ENCODE measurements around the gene IL1RAPL2. TPM values are rescaled to one million over a fixed set of nuclear protein-coding genes. Genes with fewer than 3 reads are reported as not detected.

IL1RAPL2 gene
- total and polyA plus RNA-seq, 2 donors (not counting 1 experiment from before 2014, with no cell fraction given) = not detected

- ATAC-seq (ENCODE audit: low read depth) (no peak), DNase-seq (no peak)
- Histone ChIP-seq H3K79me2 (ENCODE audit: control insufficient read depth, insufficient read depth, low read length) (no peaks in the 10 kb centered on the region), H3K9ac (ENCODE audit: low read length) (no peak overlapping the region), H3K4me1 (ENCODE audit: control insufficient read depth in 2 of 2, insufficient read depth in 2 of 2, low read length in 2 of 2) (no peaks in the 10 kb centered on the region), H3K9me3 (ENCODE audit: control extremely low read depth in 1 of 3, control insufficient read depth in 2 of 3, insufficient read depth in 1 of 3, low read length in 2 of 3) (no peaks in the 10 kb centered on the region), H2AFZ (ENCODE audit: insufficient read depth, low read depth, low read length, poor library complexity, severe bottlenecking) (no peak overlapping the region), H3K27ac (ENCODE audit: low read length in 2 of 2) (no peak overlapping the region), H3K36me3 (replicated peaks in 1 of 2; ENCODE audit: control extremely low read depth in 1 of 2, control insufficient read depth in 1 of 2, extremely low read depth in 1 of 2, insufficient read depth in 2 of 2, low read length in 1 of 2) (no peaks in the 10 kb centered on the region), H3K4me2 (replicated peaks; ENCODE audit: low read depth, low read length, poor library complexity, severe bottlenecking) (no peak overlapping the region), H4K20me1 (ENCODE audit: control insufficient read depth, insufficient read depth, low read length, poor library complexity, severe bottlenecking) (no peaks in the 10 kb centered on the region), H3K27me3 (replicated peaks in 1 of 4; ENCODE audit: control extremely low read depth in 1 of 4, control insufficient read depth in 3 of 4, insufficient read depth in 4 of 4, low read length in 3 of 4) (no peaks in the 10 kb centered on the region), H3K4me3 (ENCODE audit: control extremely low read depth in 1 of 5, extremely low read depth in 1 of 5, insufficient read depth in 1 of 5, low read depth in 2 of 5, low read length in 4 of 5) (no peak overlapping the region)
- no peaks in the 10 kb centered on the region for H3K9me3 Mint-ChIP-seq (ENCODE audit: insufficient read depth)
- WGBS (ENCODE audit: insufficient coverage) = no CpG with 5 or more reads among the region's 1 CpG
- POLR2A ChIA-PET = no interaction called here
- TF ChIP-seq CTCF (IDR thresholded peaks at IDR 0.05) = no peak
- no peak for TF ChIP-seq EZH2 (IDR thresholded peaks at IDR 0.05; ENCODE audit: borderline replicate concordance, insufficient read depth, low read depth, low read length, poor library complexity, severe bottlenecking)
- no peaks in the 10 kb centered on the region for H3K27me3 Mint-ChIP-seq
- no peaks in the 10 kb centered on the region for H3K4me1 Mint-ChIP-seq
- no peak overlapping the region for H3K27ac Mint-ChIP-seq
- CTCF ChIA-PET = no interaction called here
- H3K4me3 Mint-ChIP-seq = no peak overlapping the region
- intact Hi-C loops (cut with micrococcal nuclease) = no loop called here
Measured at GRCh38 chrX:104795804-104796203, 229.8 kb downstream of the IL1RAPL2 start.

- H3K4me3 Mint-ChIP-seq = no peak overlapping the region
- Histone ChIP-seq H3K27ac (ENCODE audit: low read length in 2 of 2) (no peak overlapping the region), H3K4me3 (ENCODE audit: control extremely low read depth in 1 of 5, extremely low read depth in 1 of 5, insufficient read depth in 1 of 5, low read depth in 2 of 5, low read length in 4 of 5) (no peak overlapping the region), H3K4me1 (ENCODE audit: control insufficient read depth in 2 of 2, insufficient read depth in 2 of 2, low read length in 2 of 2) (no peaks in the 10 kb centered on the region), H3K79me2 (ENCODE audit: control insufficient read depth, insufficient read depth, low read length) (no peaks in the 10 kb centered on the region), H4K20me1 (ENCODE audit: control insufficient read depth, insufficient read depth, low read length, poor library complexity, severe bottlenecking) (no peaks in the 10 kb centered on the region), H3K4me2 (replicated peaks; ENCODE audit: low read depth, low read length, poor library complexity, severe bottlenecking) (no peak overlapping the region), H3K9me3 (ENCODE audit: control extremely low read depth in 1 of 3, control insufficient read depth in 2 of 3, insufficient read depth in 1 of 3, low read length in 2 of 3) (no peaks in the 10 kb centered on the region), H3K36me3 (replicated peaks in 1 of 2; ENCODE audit: control extremely low read depth in 1 of 2, control insufficient read depth in 1 of 2, extremely low read depth in 1 of 2, insufficient read depth in 2 of 2, low read length in 1 of 2) (no peaks in the 10 kb centered on the region), H3K27me3 (replicated peaks in 1 of 4; ENCODE audit: control extremely low read depth in 1 of 4, control insufficient read depth in 3 of 4, insufficient read depth in 4 of 4, low read length in 3 of 4) (no peaks in the 10 kb centered on the region), H2AFZ (ENCODE audit: insufficient read depth, low read depth, low read length, poor library complexity, severe bottlenecking) (no peak overlapping the region), H3K9ac (ENCODE audit: low read length) (no peak overlapping the region)
- no peak for ATAC-seq (ENCODE audit: low read depth)
- no peaks in the 10 kb centered on the region for H3K4me1 Mint-ChIP-seq
- TF ChIP-seq CTCF (IDR thresholded peaks at IDR 0.05) = no peak
- TF ChIP-seq EZH2 (IDR thresholded peaks at IDR 0.05; ENCODE audit: borderline replicate concordance, insufficient read depth, low read depth, low read length, poor library complexity, severe bottlenecking) = no peak
- H3K27ac Mint-ChIP-seq = no peak overlapping the region
- CTCF ChIA-PET = no interaction called here
- POLR2A ChIA-PET = no interaction called here
- intact Hi-C loops (cut with micrococcal nuclease) = no loop called here
- H3K27me3 Mint-ChIP-seq = no peaks in the 10 kb centered on the region
- DNase-seq = no peak
- H3K9me3 Mint-ChIP-seq (ENCODE audit: insufficient read depth) = no peaks in the 10 kb centered on the region
- no CpG with 5 or more reads among the region's 1 CpG for WGBS (ENCODE audit: insufficient coverage)
Measured at GRCh38 chrX:104803219-104803618, 237.2 kb downstream of the IL1RAPL2 start.

Measured in B cell (primary cell).